Left lung (tissue), 10 donors: ENCODE measurements around the gene PRCP. TPM values are rescaled to one million over a fixed set of nuclear protein-coding genes. Genes with fewer than 3 reads are reported as not detected.

Source experiments
- ATAC-seq: fragments of 200-7000 bp; cut with Tn5 transposase; one replicate; pipeline ENCODE4 v1.9.1; 2020; ENCODE audit warnings: moderate library complexity
- DNase-seq, 4 donors: peaks; one replicate each; pipeline ENCODE4 v3.0.0-alpha.2; 2013 to 2020
- H3K27ac ChIP-seq, 2 donors: fragments of 200-600 bp; sonication (generic) in 1 of 2; one replicate each; pipeline versions ENCODE4 v1.5.0 to v1.8.0; 2020 to 2021
- H3K27me3 ChIP-seq, 2 donors: fragments of 200-600 bp; sonication (generic) in 1 of 2; one replicate each; pipeline versions ENCODE4 v1.5.0 to v1.8.0; 2020 to 2021
- H3K36me3 ChIP-seq, 2 donors: fragments of 200-600 bp; sonication (generic) in 1 of 2; one replicate each; pipeline versions ENCODE4 v1.5.0 to v1.8.0; 2020 to 2021
- H3K4me1 ChIP-seq, 2 donors: fragments of 200-600 bp; one replicate each; pipeline ENCODE4 v1.8.0; 2021
- H3K4me3 ChIP-seq, 2 donors: fragments of 200-600 bp; sonication (generic) in 1 of 2; one replicate each; pipeline versions ENCODE4 v1.5.0 to v1.8.0; 2020 to 2021; ENCODE audit warnings: mild to moderate bottlenecking in 1 of 2
- H3K9me3 ChIP-seq, 2 donors: fragments of 200-600 bp; sonication (generic) in 1 of 2; one replicate each; pipeline versions ENCODE4 v1.5.0 to v1.8.0; 2020 to 2021
- CTCF ChIP-seq, 2 donors: fragments of 200-600 bp; sonication (generic) in 1 of 2; IDR thresholded peaks; one replicate each; pipeline versions ENCODE4 v1.5.0 to v1.8.0; 2021; ENCODE audit warnings: antibody characterized with exemption in 2 of 2
- intact Hi-C, 2 donors: fragments of 100-400 bp; cut with DNase I; formaldehyde crosslinking; loops; one replicate each; pipeline versions ENCODE4 v1.11.2 to v1.14.2; 2022
- polyA plus RNA-seq, 6 donors: library from polyadenylated mRNA; unstranded; fragments of 120-200 nt; gene quantifications; one replicate each; pipeline ENCODE4 v1.2.1, GENCODE V29; 2013; ENCODE audit not compliant: insufficient read length in 6 of 6
- total RNA-seq, 2 donors: library from RNA; stranded (reverse); fragmentation: NEBNext Ultra II Directional; extraction: Animal tissue kit (Norgen Biotek cat#: 25700); gene quantifications; one replicate each; pipeline ENCODE4 v1.2.1, GENCODE V29; 2021
- donor health status: DM: no; HTN: yes; CAD: no.
- donor health status: DM: no; HTN: no; CAD: no.

PRCP gene
- total and polyA plus RNA-seq, 8 donors: 82.4 to 261 (median 228) TPM

GRCh38 chr11:82890002-82890341 lies 10.3 kb downstream of the PRCP start:
- TF ChIP-seq CTCF (IDR thresholded peaks at IDR 0.05): no peak

GRCh38 chr11:82889133-82890001 lies 10.9 kb downstream of the PRCP start:
- peak overlapping the region in 1 of 2 donors; percentile 17 for H3K4me3 ChIP-seq
- H3K9me3 ChIP-seq: no peaks in the 10 kb centered on the region
- peaks cover 0 to 44% of the 10 kb centered on the region in 2 donors for H3K4me1 ChIP-seq
- no peaks in the 10 kb centered on the region for H3K27me3 ChIP-seq
- DNase-seq: peak in 1 of 4 donors; percentile 46
- H3K27ac ChIP-seq: peak overlapping the region in 1 of 2 donors; percentile 79
- intact Hi-C loops: no loop called here
- peak; percentile 65 for ATAC-seq
- no peaks in the 10 kb centered on the region for H3K36me3 ChIP-seq
- no peak for TF ChIP-seq CTCF (IDR thresholded peaks at IDR 0.05)

More at GRCh38 chr11:82890002-82890341, 10.3 kb downstream of the PRCP start:
- H3K4me3 ChIP-seq: peak overlapping the region in 1 of 2 donors; percentile 17
- DNase-seq: no peak
- intact Hi-C loops: no loop called here
- peak overlapping the region in 1 of 2 donors; percentile 79 for H3K27ac ChIP-seq
- no peak for ATAC-seq
- no peaks in the 10 kb centered on the region for H3K27me3 ChIP-seq
- peaks cover 0 to 39% of the 10 kb centered on the region in 2 donors for H3K4me1 ChIP-seq
- H3K36me3 ChIP-seq: no peaks in the 10 kb centered on the region
- H3K9me3 ChIP-seq: no peaks in the 10 kb centered on the region

- DNase-seq (peak in 1 of 4 donors; percentile 18), ATAC-seq (peak; percentile 54)
- TF ChIP-seq CTCF (IDR thresholded peaks at IDR 0.05): no peak
- Histone ChIP-seq H3K9me3 (no peaks in the 10 kb centered on the region), H3K4me3 (no peak overlapping the region), H3K4me1 (peaks cover 0 to 22% of the 10 kb centered on the region in 2 donors), H3K27ac (peak overlapping the region in 1 of 2 donors; percentile 64), H3K36me3 (no peaks in the 10 kb centered on the region), H3K27me3 (no peaks in the 10 kb centered on the region)
- intact Hi-C loops: no loop called here
Observed at GRCh38 chr11:82883853-82884252, 16.4 kb downstream of the PRCP start.

GRCh38 chr11:82874646-82875523 lies 25.3 kb downstream of the PRCP start:
- Histone ChIP-seq H3K4me1 (peaks cover 1 to 8% of the 10 kb centered on the region in 2 donors), H3K4me3 (no peak overlapping the region), H3K27me3 (no peaks in the 10 kb centered on the region), H3K27ac (no peak overlapping the region), H3K9me3 (no peaks in the 10 kb centered on the region), H3K36me3 (no peaks in the 10 kb centered on the region)
- no peak for DNase-seq
- TF ChIP-seq CTCF (IDR thresholded peaks at IDR 0.05): no peak
- intact Hi-C loops: no loop called here
- ATAC-seq: no peak

- DNase-seq: no peak
- Histone ChIP-seq H3K27me3 (no peaks in the 10 kb centered on the region), H3K9me3 (no peaks in the 10 kb centered on the region), H3K27ac (no peak overlapping the region), H3K36me3 (no peaks in the 10 kb centered on the region), H3K4me3 (no peak overlapping the region), H3K4me1 (peaks cover 6 to 17% of the 10 kb centered on the region in 2 donors)
- intact Hi-C loops: no loop called here
- TF ChIP-seq CTCF (IDR thresholded peaks at IDR 0.05): no peak
- ATAC-seq: no peak
Observed at GRCh38 chr11:82873919-82874333, 26.3 kb downstream of the PRCP start.
